Mesenchymal stem cell (in vitro differentiated cells and primary cell): ENCODE data around the gene CFAP141.

Source experiments
- DNase-seq: peaks from one replicate; pipeline ENCODE4 v3.0.0-alpha.2; 2013
- H2AFZ ChIP-seq: one replicate; pipeline ENCODE4 v1.6.1; 2013; ENCODE audit warnings: low read depth, mild to moderate bottlenecking, control low read depth, inconsistent platforms, low read length, moderate library complexity
- H2AK5ac ChIP-seq: 2 replicates; pipeline ENCODE4 v1.6.1; 2013; ENCODE audit warnings: low read length, moderate library complexity, mild to moderate bottlenecking, inconsistent platforms; ENCODE audit not compliant: severe bottlenecking
- H2BK120ac ChIP-seq: one replicate; pipeline ENCODE4 v1.6.1; 2013; ENCODE audit warnings: low read depth, mild to moderate bottlenecking, inconsistent platforms, low read length, moderate library complexity
- H2BK12ac ChIP-seq, 2 experiments: one replicate each; pipeline ENCODE4 v1.6.1; 2013; ENCODE audit warnings: inconsistent platforms in 2 of 2, low read length in 2 of 2, mild to moderate bottlenecking in 2 of 2, moderate library complexity in 2 of 2, control low read depth in 1 of 2
- H2BK15ac ChIP-seq: one replicate; pipeline ENCODE4 v1.6.1; 2013; ENCODE audit warnings: mild to moderate bottlenecking, low read depth, inconsistent platforms; ENCODE audit not compliant: poor library complexity, severe bottlenecking
- H2BK5ac ChIP-seq: 2 replicates; pipeline ENCODE4 v1.6.1; 2013; ENCODE audit warnings: low read depth, mild to moderate bottlenecking, low read length, control low read depth, inconsistent platforms; ENCODE audit not compliant: poor library complexity, severe bottlenecking
- H3K14ac ChIP-seq, 2 experiments: one replicate each; pipeline ENCODE4 v1.6.1; 2013; ENCODE audit warnings: inconsistent platforms in 2 of 2, low read length in 2 of 2, control low read depth in 1 of 2, mild to moderate bottlenecking in 1 of 2, moderate library complexity in 1 of 2
- H3K18ac ChIP-seq, 2 experiments: one replicate each; pipeline ENCODE4 v1.6.1; 2013; ENCODE audit warnings: inconsistent platforms in 2 of 2, low read length in 2 of 2, control low read depth in 1 of 2, low read depth in 1 of 2, mild to moderate bottlenecking in 1 of 2
- H3K23ac ChIP-seq, 2 experiments: one replicate each; pipeline ENCODE4 v1.6.1; 2013; ENCODE audit warnings: inconsistent platforms in 2 of 2, low read length in 2 of 2, mild to moderate bottlenecking in 2 of 2, moderate library complexity in 2 of 2, control low read depth in 1 of 2
- H3K27ac ChIP-seq: 2 replicates; pipeline ENCODE4 v1.5.1; 2013; ENCODE audit warnings: mild to moderate bottlenecking, moderate library complexity, low read length, control low read depth, inconsistent platforms; ENCODE audit not compliant: poor library complexity, severe bottlenecking
- H3K27me3 ChIP-seq, 2 experiments: 2 replicates each; pipeline versions ENCODE4 v1.6.1 to v1.7.0; 2013; ENCODE audit warnings: low read length in 2 of 2, mild to moderate bottlenecking in 2 of 2, moderate library complexity in 2 of 2, control low read depth in 1 of 2, inconsistent platforms in 1 of 2; ENCODE audit not compliant: control insufficient read depth in 1 of 2, insufficient read depth in 1 of 2
- H3K36me3 ChIP-seq, 2 experiments: 2 replicates each; pipeline versions ENCODE4 v1.6.1 to v1.7.0; 2013; ENCODE audit warnings: low read length in 2 of 2, control low read depth in 1 of 2, inconsistent platforms in 1 of 2, low read depth in 1 of 2, mild to moderate bottlenecking in 1 of 2; ENCODE audit not compliant: insufficient read depth in 2 of 2, control insufficient read depth in 1 of 2
- H3K4ac ChIP-seq, 2 experiments: one replicate each; pipeline ENCODE4 v1.6.1; 2013; ENCODE audit warnings: inconsistent platforms in 2 of 2, low read length in 2 of 2, mild to moderate bottlenecking in 2 of 2, moderate library complexity in 2 of 2, control low read depth in 1 of 2, low read depth in 1 of 2
- H3K4me1 ChIP-seq: 2 replicates; pipeline ENCODE4 v1.6.1; 2013; ENCODE audit warnings: low read depth, low read length, control low read depth; ENCODE audit not compliant: control insufficient read depth, insufficient read depth
- H3K4me2 ChIP-seq: 2 replicates; pipeline ENCODE4 v1.6.1; 2013; ENCODE audit warnings: low read length, mild to moderate bottlenecking, inconsistent platforms; ENCODE audit not compliant: poor library complexity, severe bottlenecking
- H3K4me3 ChIP-seq, 2 experiments: 2 replicates each; pipeline versions ENCODE4 v1.5.1 to v1.7.0; 2013; ENCODE audit warnings: low read length in 2 of 2, mild to moderate bottlenecking in 2 of 2, control low read depth in 1 of 2, low read depth in 1 of 2; ENCODE audit not compliant: insufficient read depth in 1 of 2
- H3K79me1 ChIP-seq: replicated peaks from 2 replicates; pipeline ENCODE4 v1.6.1; 2013; ENCODE audit warnings: mild to moderate bottlenecking, control low read depth, low read length, inconsistent platforms; ENCODE audit not compliant: poor library complexity, severe bottlenecking
- H3K9ac ChIP-seq: 2 replicates; pipeline ENCODE4 v1.7.0; 2013; ENCODE audit warnings: mild to moderate bottlenecking, low read length, moderate library complexity
- H3K9me3 ChIP-seq: 2 replicates; pipeline ENCODE4 v1.7.0; 2013; ENCODE audit warnings: mild to moderate bottlenecking, low read length; ENCODE audit not compliant: control insufficient read depth
- H4K8ac ChIP-seq: one replicate; pipeline ENCODE4 v1.6.1; 2013; ENCODE audit warnings: inconsistent platforms, mild to moderate bottlenecking, low read length, moderate library complexity
- H4K91ac ChIP-seq: one replicate; pipeline ENCODE4 v1.6.1; 2013; ENCODE audit warnings: mild to moderate bottlenecking, low read length, inconsistent platforms
- WGBS: methylation state at CpG from one replicate; pipeline ENCODE4 v1.1.7; 2013; ENCODE audit warnings: mixed read lengths; 5-methylcytosine and 5-hydroxymethylcytosine counted together

Gene CFAP141

DNA sequence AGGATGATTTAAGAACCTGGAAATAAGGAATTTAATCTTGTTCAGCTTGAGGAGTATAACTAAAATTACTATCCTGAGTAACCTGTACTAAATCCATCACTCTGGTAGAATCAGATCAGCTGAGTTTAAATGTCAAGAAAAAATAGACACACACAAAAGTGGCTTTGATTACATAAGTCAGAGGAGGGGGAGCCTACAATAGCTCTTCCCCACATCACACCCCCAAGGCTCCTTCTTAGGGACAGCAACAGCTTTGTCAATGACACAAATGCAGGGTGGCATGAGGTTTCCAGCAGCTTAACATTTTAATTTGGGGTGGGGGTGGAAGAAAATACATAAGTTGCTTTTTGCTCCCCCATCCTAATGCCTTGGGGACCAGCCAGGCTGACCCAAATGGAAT is 38.7 kb downstream of the CFAP141 start:
- Histone ChIP-seq H2BK12ac (no peak overlapping the region), H2AK5ac (no peak overlapping the region), H3K4me2 (no peak overlapping the region), H3K4me3 (no peak overlapping the region), H4K8ac (no peak overlapping the region), H3K9me3 (no peaks in the 10 kb centered on the region), H2BK120ac (no peak overlapping the region), H3K4me1 (no peaks in the 10 kb centered on the region), H4K91ac (no peak overlapping the region), H2AFZ (no peak overlapping the region), H3K18ac (no peak overlapping the region), H3K23ac (no peak overlapping the region), H3K27me3 (no peaks in the 10 kb centered on the region), H3K4ac (no peak overlapping the region), H3K27ac (no peak overlapping the region), H3K14ac (no peak overlapping the region), H2BK5ac (no peak overlapping the region), H2BK15ac (no peak overlapping the region), H3K79me1 (peaks cover 35% of the 10 kb centered on the region), H3K36me3 (peaks cover 56 to 99% of the 10 kb centered on the region in 2 experiments), H3K9ac (no peak overlapping the region)
- no peak for DNase-seq

DNA sequence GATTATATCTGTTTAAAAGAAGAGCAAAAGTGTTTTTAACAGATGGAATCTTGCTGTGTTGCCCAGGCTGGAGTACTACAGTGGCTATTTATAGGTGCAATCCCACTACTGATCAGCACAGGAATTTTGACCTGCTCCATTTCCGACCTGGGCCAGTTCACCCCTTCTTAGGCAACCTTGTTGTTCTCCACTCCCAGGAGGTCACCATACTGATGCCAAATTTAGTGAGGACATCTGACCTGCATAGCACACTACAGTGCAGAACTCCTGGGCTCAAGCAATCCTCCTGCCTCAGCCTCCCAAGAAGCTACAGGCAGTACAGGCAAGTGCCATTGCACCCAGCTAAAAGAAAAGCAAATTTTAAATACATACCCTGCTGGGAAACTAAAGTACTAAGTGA is 39.9 kb downstream of the CFAP141 start:
- no peak overlapping the region for H3K9ac ChIP-seq
- H3K18ac ChIP-seq = no peak overlapping the region
- 91% methylated on average over 1 of the region's 1 CpG for WGBS
- H2AFZ ChIP-seq = no peak overlapping the region
- H3K4me2 ChIP-seq = no peak overlapping the region
- H2BK12ac ChIP-seq = no peak overlapping the region
- no peaks in the 10 kb centered on the region for H3K9me3 ChIP-seq
- no peak overlapping the region for H2AK5ac ChIP-seq
- no peak overlapping the region for H2BK15ac ChIP-seq
- no peak overlapping the region for H4K91ac ChIP-seq
- H2BK120ac ChIP-seq = no peak overlapping the region
- no peaks in the 10 kb centered on the region for H3K4me1 ChIP-seq
- no peak overlapping the region for H3K4ac ChIP-seq
- no peak overlapping the region for H2BK5ac ChIP-seq
- H3K27me3 ChIP-seq = no peaks in the 10 kb centered on the region
- peaks cover 48 to 97% of the 10 kb centered on the region in 2 experiments for H3K36me3 ChIP-seq
- no peak overlapping the region for H3K23ac ChIP-seq
- peaks cover 31% of the 10 kb centered on the region for H3K79me1 ChIP-seq
- H3K27ac ChIP-seq = no peak overlapping the region
- H3K4me3 ChIP-seq = no peak overlapping the region
- no peak overlapping the region for H3K14ac ChIP-seq
- no peak for DNase-seq
- H4K8ac ChIP-seq = no peak overlapping the region

DNA sequence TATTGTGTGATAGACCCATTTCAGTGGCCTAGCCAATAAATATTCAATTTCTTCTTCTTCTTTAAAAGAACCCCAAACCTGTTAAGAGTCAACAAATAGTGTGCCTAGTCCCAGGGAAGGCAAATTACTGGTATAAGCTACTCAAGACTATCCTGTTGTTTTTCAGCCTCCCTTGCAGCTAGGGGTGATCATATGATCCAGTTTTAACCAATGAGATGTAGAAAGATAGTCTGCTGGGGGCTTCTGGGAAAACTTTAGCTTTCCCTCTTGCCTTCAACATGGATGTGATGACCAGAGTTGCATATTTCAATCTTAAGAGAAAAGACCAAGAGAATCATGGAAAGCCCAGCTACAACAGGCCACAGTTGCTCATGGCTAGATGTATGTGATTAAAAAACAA is 46.6 kb downstream of the CFAP141 start:
- no peak overlapping the region for H3K4ac ChIP-seq
- no peak overlapping the region for H4K91ac ChIP-seq
- no peak overlapping the region for H2AK5ac ChIP-seq
- no peaks in the 10 kb centered on the region for H3K4me1 ChIP-seq
- peaks cover 22% of the 10 kb centered on the region for H3K79me1 ChIP-seq
- H3K23ac ChIP-seq = no peak overlapping the region
- H2BK5ac ChIP-seq = no peak overlapping the region
- H3K4me3 ChIP-seq = no peak overlapping the region
- no peak overlapping the region for H2BK120ac ChIP-seq
- H3K36me3 ChIP-seq = peaks cover 35 to 96% of the 10 kb centered on the region in 2 experiments
- no peak overlapping the region for H4K8ac ChIP-seq
- H2AFZ ChIP-seq = no peak overlapping the region
- no peak overlapping the region for H3K14ac ChIP-seq
- H3K9me3 ChIP-seq = peaks cover 3% of the 10 kb centered on the region
- no peak overlapping the region for H2BK15ac ChIP-seq
- no peak overlapping the region for H2BK12ac ChIP-seq
- H3K9ac ChIP-seq = no peak overlapping the region
- H3K18ac ChIP-seq = no peak overlapping the region
- H3K27ac ChIP-seq = no peak overlapping the region
- no peak for DNase-seq
- no peaks in the 10 kb centered on the region for H3K27me3 ChIP-seq
- H3K4me2 ChIP-seq = no peak overlapping the region

DNA sequence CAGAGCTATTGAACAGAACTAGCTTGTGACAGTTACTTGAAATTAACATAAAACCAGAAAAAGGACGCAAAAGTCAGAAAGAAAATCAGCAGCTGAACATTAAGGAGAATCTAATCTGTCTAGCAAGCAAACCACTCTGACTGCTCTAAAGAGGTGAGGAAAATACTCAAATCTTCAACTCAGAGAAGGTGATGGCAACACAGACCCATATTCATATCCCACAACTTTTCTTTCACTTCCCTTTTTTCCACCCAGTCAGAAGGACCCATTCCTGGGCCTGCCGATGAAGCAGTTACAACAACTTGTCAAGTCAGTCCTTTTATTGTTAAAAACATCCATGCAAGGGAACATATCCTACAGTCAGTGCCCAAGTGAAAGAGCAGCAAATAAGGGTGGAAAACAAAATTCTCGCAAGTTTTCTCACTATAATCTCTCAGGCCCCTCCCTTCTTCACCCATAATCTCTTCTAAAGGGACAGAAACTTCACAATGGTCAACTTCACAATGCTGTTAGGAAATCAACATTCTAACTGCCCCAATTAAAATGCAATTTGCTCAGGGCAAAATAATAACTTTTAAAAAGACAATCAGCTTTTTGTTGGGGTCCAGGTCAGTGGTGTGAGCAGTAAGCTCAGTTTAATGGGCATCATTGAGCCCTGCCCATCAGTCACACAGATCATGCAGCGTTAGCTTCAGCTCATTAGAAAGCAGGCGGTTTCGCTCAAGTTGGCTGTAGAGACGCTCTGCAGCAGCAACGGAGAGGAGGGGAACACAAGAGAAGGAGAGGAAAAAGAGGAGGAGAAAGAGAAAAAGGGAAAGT is 47.6 kb downstream of the CFAP141 start:
- H2BK12ac ChIP-seq = no peak overlapping the region
- 99% methylated on average over 8 of the region's 8 CpGs for WGBS
- H3K79me1 ChIP-seq = peaks cover 15% of the 10 kb centered on the region
- no peaks in the 10 kb centered on the region for H3K27me3 ChIP-seq
- no peak overlapping the region for H2BK5ac ChIP-seq
- H3K9me3 ChIP-seq = peaks cover 3% of the 10 kb centered on the region
- no peak overlapping the region for H3K4me3 ChIP-seq
- H2BK120ac ChIP-seq = no peak overlapping the region
- H3K18ac ChIP-seq = no peak overlapping the region
- no peak for DNase-seq
- H2BK15ac ChIP-seq = no peak overlapping the region
- peak overlapping the region in 1 of 2 experiments; percentile 17 for H3K14ac ChIP-seq
- H3K23ac ChIP-seq = no peak overlapping the region
- H3K4ac ChIP-seq = no peak overlapping the region
- H3K4me2 ChIP-seq = no peak overlapping the region
- no peak overlapping the region for H4K8ac ChIP-seq
- peak overlapping the region; percentile 7 for H3K9ac ChIP-seq
- no peak overlapping the region for H2AK5ac ChIP-seq
- H2AFZ ChIP-seq = no peak overlapping the region
- H3K36me3 ChIP-seq = peaks cover 29 to 89% of the 10 kb centered on the region in 2 experiments
- no peak overlapping the region for H3K27ac ChIP-seq
- H4K91ac ChIP-seq = no peak overlapping the region
- H3K4me1 ChIP-seq = no peaks in the 10 kb centered on the region
